Measurements from ENCODE around the gene NADSYN1. TPM values are rescaled to one million over a fixed set of nuclear protein-coding genes. Genes with fewer than 3 reads are reported as not detected.
A peak's percentile ranks its signal among the peaks of the same experiment; 100 is the strongest.

NADSYN1 gene
- total RNA-seq, 1 experiment from 2014 or later, result 79.7 TPM

DNA sequence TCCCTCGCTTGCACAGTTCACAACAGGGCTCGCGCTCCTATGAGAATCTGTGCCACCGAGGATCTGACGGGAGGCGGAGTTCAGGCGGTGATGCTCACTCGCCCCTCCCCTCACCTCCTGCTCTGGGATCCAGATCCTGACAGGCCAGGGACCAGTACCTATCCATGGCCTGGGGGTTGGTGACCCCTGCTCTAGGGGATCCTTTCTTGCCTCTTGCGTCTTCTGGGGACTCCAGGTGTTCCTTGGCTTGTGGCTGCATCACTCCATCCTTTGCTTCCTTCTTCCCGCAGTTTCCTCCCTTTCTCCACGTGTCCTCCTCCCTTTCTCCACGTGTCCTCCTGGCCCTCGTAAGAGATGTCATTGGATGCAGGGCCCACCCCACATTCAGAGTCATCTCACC is 43.4 kb downstream of the NADSYN1 start:
- intact Hi-C loops (cut with micrococcal nuclease; ENCODE audit: unreplicated experiment), result no loop called here
- BruUV-seq (replicated peaks), result no TSS peak
- no peak for TF ChIP-seq CTCF (IDR thresholded peaks at IDR 0.05; ENCODE audit: unreplicated experiment)
- no peak overlapping the region for H3K4me3 Mint-ChIP-seq (ENCODE audit: low read depth, unreplicated experiment)
- H3K36me3 Mint-ChIP-seq (ENCODE audit: insufficient read depth, unreplicated experiment), result peaks cover 29% of the 10 kb centered on the region
- CTCF ChIA-PET, result no interaction called here
- H3K27me3 Mint-ChIP-seq (ENCODE audit: unreplicated experiment), result no peaks in the 10 kb centered on the region
- no peaks in the 10 kb centered on the region for H3K9me3 Mint-ChIP-seq (ENCODE audit: low read depth, unreplicated experiment)
- no peak for DNase-seq
- H3K27ac Mint-ChIP-seq (ENCODE audit: unreplicated experiment), result no peak overlapping the region
- peaks cover 9% of the 10 kb centered on the region for H3K4me1 Mint-ChIP-seq (ENCODE audit: low read depth, unreplicated experiment)

DNA sequence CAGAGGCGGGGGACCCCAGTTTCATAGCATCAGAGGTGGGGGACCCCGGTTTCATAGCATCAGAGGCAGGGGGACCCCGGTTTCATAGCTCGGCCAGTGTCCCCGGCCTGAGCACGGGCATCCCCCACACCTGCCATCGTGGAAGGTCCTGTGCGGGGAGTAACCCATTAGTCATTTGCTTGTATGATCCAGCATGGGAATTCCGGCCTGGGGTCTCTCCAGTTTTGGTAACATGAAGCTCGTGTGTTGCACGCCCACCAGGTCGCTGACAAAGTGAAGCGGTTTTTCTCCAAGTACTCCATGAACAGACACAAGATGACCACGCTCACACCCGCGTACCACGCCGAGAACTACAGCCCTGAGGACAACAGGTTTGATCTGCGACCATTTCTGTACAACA is 45.1 kb downstream of the NADSYN1 start:
- Mint-ChIP-seq H3K4me3 (ENCODE audit: low read depth, unreplicated experiment) (no peak overlapping the region), H3K4me1 (ENCODE audit: low read depth, unreplicated experiment) (peaks cover 9% of the 10 kb centered on the region), H3K27me3 (ENCODE audit: unreplicated experiment) (no peaks in the 10 kb centered on the region), H3K27ac (ENCODE audit: unreplicated experiment) (no peak overlapping the region), H3K36me3 (ENCODE audit: insufficient read depth, unreplicated experiment) (peaks cover 29% of the 10 kb centered on the region), H3K9me3 (ENCODE audit: low read depth, unreplicated experiment) (no peaks in the 10 kb centered on the region)
- no peak for TF ChIP-seq CTCF (IDR thresholded peaks at IDR 0.05; ENCODE audit: unreplicated experiment)
- no peak for DNase-seq
- no TSS peak for BruUV-seq (replicated peaks)
- intact Hi-C loops (cut with micrococcal nuclease; ENCODE audit: unreplicated experiment), result no loop called here
- CTCF ChIA-PET, result no interaction called here

DNA sequence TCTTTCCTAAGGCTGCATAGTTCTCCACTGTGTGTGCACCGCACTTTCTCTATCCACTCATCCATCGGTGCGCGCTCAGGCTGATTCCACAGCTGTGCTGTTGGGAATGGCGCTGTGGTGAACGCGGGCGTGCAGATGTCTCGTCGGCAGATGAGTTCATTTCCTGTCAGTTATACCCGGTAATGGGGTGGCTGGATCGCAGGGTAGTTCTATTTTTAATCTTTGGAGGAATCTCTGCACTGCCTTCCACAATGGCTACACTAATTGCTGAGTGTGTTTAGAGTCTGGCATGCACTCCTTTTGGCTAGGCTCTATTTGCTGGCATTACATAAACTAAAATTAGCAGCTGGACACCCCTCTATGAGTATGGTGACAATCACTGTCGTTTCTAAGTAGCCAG is 46.1 kb downstream of the NADSYN1 start:
- H3K36me3 Mint-ChIP-seq (ENCODE audit: insufficient read depth, unreplicated experiment), result peaks cover 29% of the 10 kb centered on the region
- no peak for DNase-seq
- H3K27ac Mint-ChIP-seq (ENCODE audit: unreplicated experiment), result no peak overlapping the region
- CTCF ChIA-PET, result no interaction called here
- TF ChIP-seq CTCF (IDR thresholded peaks at IDR 0.05; ENCODE audit: unreplicated experiment), result no peak
- BruUV-seq (replicated peaks), result no TSS peak
- H3K4me3 Mint-ChIP-seq (ENCODE audit: low read depth, unreplicated experiment), result no peak overlapping the region
- no peaks in the 10 kb centered on the region for H3K27me3 Mint-ChIP-seq (ENCODE audit: unreplicated experiment)
- H3K9me3 Mint-ChIP-seq (ENCODE audit: low read depth, unreplicated experiment), result no peaks in the 10 kb centered on the region
- intact Hi-C loops (cut with micrococcal nuclease; ENCODE audit: unreplicated experiment), result no loop called here
- H3K4me1 Mint-ChIP-seq (ENCODE audit: low read depth, unreplicated experiment), result peaks cover 9% of the 10 kb centered on the region

GRCh38 chr11:71499546-71499945 is 46.5 kb downstream of the NADSYN1 start:
- no peak overlapping the region for H3K27ac Mint-ChIP-seq (ENCODE audit: unreplicated experiment)
- intact Hi-C loops (cut with micrococcal nuclease; ENCODE audit: unreplicated experiment), result no loop called here
- CTCF ChIA-PET, result no interaction called here
- no peak overlapping the region for H3K4me3 Mint-ChIP-seq (ENCODE audit: low read depth, unreplicated experiment)
- BruUV-seq (replicated peaks), result no TSS peak
- H3K4me1 Mint-ChIP-seq (ENCODE audit: low read depth, unreplicated experiment), result peaks cover 9% of the 10 kb centered on the region
- no peak for DNase-seq
- peaks cover 27% of the 10 kb centered on the region for H3K36me3 Mint-ChIP-seq (ENCODE audit: insufficient read depth, unreplicated experiment)
- H3K27me3 Mint-ChIP-seq (ENCODE audit: unreplicated experiment), result no peaks in the 10 kb centered on the region
- TF ChIP-seq CTCF (IDR thresholded peaks at IDR 0.05; ENCODE audit: unreplicated experiment), result no peak
- H3K9me3 Mint-ChIP-seq (ENCODE audit: low read depth, unreplicated experiment), result no peaks in the 10 kb centered on the region

- no peaks in the 10 kb centered on the region for H3K27me3 Mint-ChIP-seq (ENCODE audit: unreplicated experiment)
Measured at GRCh38 chr11:71500601-71501021, 47.6 kb downstream of the NADSYN1 start.

More at GRCh38 chr11:71500601-71501021, 47.6 kb downstream of the NADSYN1 start:
- DNase-seq, result peak; percentile 20
- intact Hi-C loops (cut with micrococcal nuclease; ENCODE audit: unreplicated experiment), result no loop called here
- Mint-ChIP-seq H3K9me3 (ENCODE audit: low read depth, unreplicated experiment) (no peaks in the 10 kb centered on the region), H3K4me3 (ENCODE audit: low read depth, unreplicated experiment) (no peak overlapping the region), H3K27ac (ENCODE audit: unreplicated experiment) (no peak overlapping the region), H3K4me1 (ENCODE audit: low read depth, unreplicated experiment) (peaks cover 9% of the 10 kb centered on the region), H3K36me3 (ENCODE audit: insufficient read depth, unreplicated experiment) (peaks cover 16% of the 10 kb centered on the region)
- no peak for TF ChIP-seq CTCF (IDR thresholded peaks at IDR 0.05; ENCODE audit: unreplicated experiment)
- CTCF ChIA-PET, result no interaction called here
- BruUV-seq (replicated peaks), result no TSS peak
